ENCODE data around the gene STAC3.
A peak's percentile ranks its signal among the peaks of the same experiment; 100 is the strongest.

The STAC3 gene

GRCh38 chr12:57242329-57242690, 8.7 kb downstream of the STAC3 start:
- Histone ChIP-seq H3K27ac (no peak overlapping the region), H3K4me3 (peak overlapping the region; percentile 59)
- TF ChIP-seq CTCF (IDR thresholded peaks at IDR 0.05) = no peak
- peak; percentile 72 for DNase-seq (ENCODE audit: low spot score)

DNA sequence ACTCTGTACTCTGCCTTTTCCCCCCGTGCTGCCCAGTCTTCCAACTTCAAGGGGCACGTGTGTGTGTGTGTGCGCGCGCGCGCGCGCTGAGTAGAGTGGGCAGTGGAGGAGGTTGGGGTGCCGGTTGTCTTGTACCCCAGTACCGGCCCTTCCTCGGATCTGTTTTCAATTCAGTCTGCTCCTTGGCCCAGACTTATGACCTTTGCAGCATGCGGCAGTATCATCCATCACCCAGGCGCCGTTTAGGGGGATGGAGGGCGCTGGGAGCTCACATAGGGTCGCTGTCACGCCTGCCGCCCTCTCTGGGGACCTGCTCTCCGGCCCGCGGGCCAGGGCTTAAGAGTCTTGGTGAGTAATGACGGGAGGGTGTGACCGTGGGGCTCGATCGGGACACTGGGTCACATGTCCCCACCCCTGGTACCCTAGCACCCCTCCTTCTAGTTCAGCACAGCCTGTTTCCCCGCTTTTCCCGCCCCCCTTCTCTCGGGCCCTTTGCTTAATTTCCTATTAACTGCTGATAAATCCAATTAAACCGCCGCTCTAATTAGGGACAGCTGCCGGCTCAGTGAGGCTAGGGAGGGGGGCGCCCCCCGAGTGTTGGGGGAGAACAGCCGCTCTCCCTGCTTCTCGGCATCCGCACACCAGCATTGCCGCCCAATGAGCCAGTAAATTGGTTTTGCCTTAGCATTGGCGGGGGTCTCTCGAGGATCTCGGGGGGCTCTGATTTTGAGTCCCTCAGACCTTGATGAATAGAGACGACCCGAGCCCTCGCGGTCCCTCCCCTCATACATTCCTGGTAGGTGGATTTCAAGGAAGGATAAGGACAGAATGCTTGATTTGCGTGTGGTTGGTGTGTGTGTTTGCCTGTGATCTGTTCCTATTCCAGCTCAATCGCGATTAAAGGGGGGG, 9.3 kb downstream of the STAC3 start:
- no peak overlapping the region for H3K27ac ChIP-seq
- no peak for TF ChIP-seq CTCF (IDR thresholded peaks at IDR 0.05)
- H3K4me3 ChIP-seq = no peak overlapping the region
- DNase-seq (ENCODE audit: low spot score) = peak; percentile 69

- DNase-seq (ENCODE audit: low spot score) = peak; percentile 72
- no peak for TF ChIP-seq CTCF (IDR thresholded peaks at IDR 0.05)
- no peak overlapping the region for H3K27ac ChIP-seq
- peak overlapping the region; percentile 68 for H3K4me3 ChIP-seq
These were observed 10.0 kb downstream of the STAC3 start for GRCh38 chr12:57240926-57241401.

GRCh38 chr12:57240066-57240921, 10.7 kb downstream of the STAC3 start:
- H3K27ac ChIP-seq = no peak overlapping the region
- DNase-seq (ENCODE audit: low spot score) = peak; percentile 74
- TF ChIP-seq CTCF (IDR thresholded peaks at IDR 0.05) = no peak
- H3K4me3 ChIP-seq = peak overlapping the region; percentile 68

- DNase-seq (ENCODE audit: low spot score) = no peak
- no peak overlapping the region for H3K27ac ChIP-seq
These were observed 11.4 kb downstream of the STAC3 start for GRCh38 chr12:57239587-57240065.

More at GRCh38 chr12:57239587-57240065, 11.4 kb downstream of the STAC3 start:
- H3K4me3 ChIP-seq = peak overlapping the region; percentile 68
- no peak for TF ChIP-seq CTCF (IDR thresholded peaks at IDR 0.05)
